ENCODE data around the gene BRINP1.

GRCh38 chr9:119367683-119368075 lies 1.6 kb downstream of the BRINP1 start:
- TF ChIP-seq CTCF (IDR thresholded peaks at IDR 0.05; ENCODE audit: extremely low read depth in 1 of 2, insufficient read depth in 1 of 2, low read depth in 1 of 2, low read length in 2 of 2) (no peak), EZH2 (IDR thresholded peaks at IDR 0.05; ENCODE audit: borderline replicate concordance, low read depth, low read length, severe bottlenecking) (no peak), POLR2AphosphoS5 (IDR thresholded peaks at IDR 0.05; ENCODE audit: insufficient read depth, low read depth, low read length) (no peak)

All from endothelial cell of umbilical vein (primary cell).